K562 (cell line): ENCODE data around the gene SLC9C2. TPM values are rescaled to one million over a fixed set of nuclear protein-coding genes. Genes with fewer than 3 reads are reported as not detected.

Experiments used
- CAMTA2 ChIP-seq: fragments of 250-450 bp; sonication (Bioruptor Pico); conservative IDR thresholded peaks from 2 replicates; pipeline ENCODE4 v1.5.1; 2022
- CXXC5 ChIP-seq: fragments of 250-450 bp; sonication (Bioruptor Pico); IDR thresholded peaks from 2 replicates; pipeline ENCODE4 v1.8.0; 2022; ENCODE audit warnings: inconsistent platforms, mild to moderate bottlenecking, moderate library complexity
- ESRRB ChIP-seq: fragments of 250-450 bp; sonication (Bioruptor Pico); IDR thresholded peaks from 2 replicates; pipeline ENCODE4 v1.5.0; 2020; ENCODE audit warnings: mild to moderate bottlenecking, moderate library complexity, borderline replicate concordance
- EWSR1 ChIP-seq: fragments of 450-650 bp; IDR thresholded peaks from 2 replicates; pipeline ENCODE4 v1.6.1; 2018; ENCODE audit warnings: borderline replicate concordance, mild to moderate bottlenecking, low read depth, moderate library complexity; ENCODE audit not compliant: partially characterized antibody
- HEY1 ChIP-seq: fragments of 250-450 bp; sonication (Bioruptor Pico); IDR thresholded peaks from 2 replicates; pipeline ENCODE4 v1.5.0; 2020; ENCODE audit warnings: mild to moderate bottlenecking, moderate library complexity, borderline replicate concordance
- L3MBTL2 ChIP-seq: fragments of 450-650 bp; IDR thresholded peaks from 2 replicates; pipeline ENCODE4 v1.6.1; 2016; ENCODE audit warnings: mild to moderate bottlenecking, moderate library complexity
- MNT ChIP-seq, 2 experiments: fragments of 450-650 bp; conservative IDR thresholded peaks; 2 replicates each; pipeline ENCODE4 v1.6.1; 2017; ENCODE audit warnings: mild to moderate bottlenecking in 2 of 2, moderate library complexity in 2 of 2
- NFIX ChIP-seq: fragments of 250-450 bp; sonication (Bioruptor Pico); IDR thresholded peaks from 2 replicates; pipeline ENCODE4 v1.4.0; 2020; ENCODE audit warnings: low read depth, mild to moderate bottlenecking, moderate library complexity
- NFXL1 ChIP-seq: fragments of 450-650 bp; formaldehyde crosslinking; IDR thresholded peaks from 2 replicates; pipeline ENCODE4 v1.4.0; 2021; ENCODE audit warnings: mild to moderate bottlenecking
- NUFIP1 ChIP-seq: fragments of 450-650 bp; IDR thresholded peaks from 2 replicates; pipeline ENCODE4 v1.6.1; 2018; ENCODE audit not compliant: partially characterized antibody
- RB1 ChIP-seq: fragments of 450-650 bp; IDR thresholded peaks from 2 replicates; pipeline ENCODE4 v1.6.1; 2017; ENCODE audit warnings: low read depth, mild to moderate bottlenecking
- RFX7 ChIP-seq: fragments of 250-450 bp; sonication (Bioruptor Pico); IDR thresholded peaks from 2 replicates; pipeline ENCODE4 v1.5.1; 2021; ENCODE audit warnings: mild to moderate bottlenecking
- SMARCA4 ChIP-seq: fragments of 450-650 bp; IDR thresholded peaks from 2 replicates; pipeline ENCODE4 v1.6.1; 2016
- SNRNP70 ChIP-seq: fragments of 200-400 bp; formaldehyde crosslinking; optimal IDR thresholded peaks from 2 replicates; pipeline ENCODE3; 2017; ENCODE audit warnings: low read depth, low read length
- STAT6 ChIP-seq: sonication (generic); formaldehyde crosslinking; IDR thresholded peaks from 2 replicates; pipeline ENCODE4 v1.8.1; 2023; ENCODE audit warnings: mild to moderate bottlenecking, missing genetic modification reagents
- TAF7 ChIP-seq: fragments of 450-650 bp; IDR thresholded peaks from 2 replicates; pipeline ENCODE4 v1.6.1; 2016; ENCODE audit warnings: missing genetic modification characterization, missing compliant biosample characterization
- ZFP91 ChIP-seq: sonication (generic); formaldehyde crosslinking; IDR thresholded peaks from 2 replicates; pipeline ENCODE4 v1.8.0; 2022; ENCODE audit warnings: mild to moderate bottlenecking, missing genetic modification reagents
- ZKSCAN3 ChIP-seq: fragments of 250-450 bp; sonication (Bioruptor Pico); IDR thresholded peaks from 2 replicates; pipeline ENCODE4 v1.4.0; 2020
- ZNF197 ChIP-seq: fragments of 200-800 bp; sonication (Bioruptor generic); IDR thresholded peaks from 2 replicates; pipeline ENCODE4 v1.6.1; 2016; ENCODE audit warnings: low read depth, missing genetic modification characterization, missing compliant biosample characterization
- ZNF263 ChIP-seq: sonication (generic); formaldehyde crosslinking; IDR thresholded peaks from 2 replicates; pipeline ENCODE4 v1.8.0; 2022; ENCODE audit warnings: mild to moderate bottlenecking, missing genetic modification reagents, borderline replicate concordance
- ZNF282 ChIP-seq: sonication (generic); formaldehyde crosslinking; IDR thresholded peaks from 2 replicates; pipeline ENCODE4 v1.8.1; 2023; ENCODE audit warnings: missing genetic modification reagents
- ZNF696 ChIP-seq: fragments of 250-450 bp; sonication (Bioruptor Pico); conservative IDR thresholded peaks from 2 replicates; pipeline ENCODE4 v1.4.0; 2020; ENCODE audit warnings: mild to moderate bottlenecking, moderate library complexity
- polyA plus RNA-seq, 8 experiments: library from polyadenylated mRNA; depleted of rRNA in 4 of 8; stranded (reverse) in 5 of 8; unstranded in 3 of 8; fragments of >200 nt; fragmentation: Nextera tagmentation in 2 of 8; fragmentation: Illumina TruSeq in 1 of 8; extraction: Ambion mirVana in 2 of 8; extraction: Trizol in 1 of 8; gene quantifications; 2 replicates each; pipeline versions ENCODE4 v1.2.1 to v1.2.3, GENCODE V29; 2011 to 2014; ENCODE audit warnings: inconsistent platforms in 1 of 8, missing spikeins in 1 of 8
- total RNA-seq, 7 experiments: library from RNA; depleted of rRNA in 6 of 7; stranded (reverse); fragments of >200 nt in 6 of 7; fragmentation: Illumina TruSeq in 2 of 7; extraction: Trizol in 2 of 7; gene quantifications; 2 replicates each; pipeline versions ENCODE4 v1.2.1 to v1.2.3, GENCODE V29; 2011 to 2021; ENCODE audit warnings: low replicate concordance in 1 of 7
- TF ChIP-seq, protein P1 (sequence below): fragments of 250-450 bp; sonication (Bioruptor Pico); IDR thresholded peaks from 2 replicates; pipeline ENCODE4 v1.8.0; 2021; ENCODE audit warnings: borderline replicate concordance, mild to moderate bottlenecking, moderate library complexity; ENCODE audit not compliant: poor library complexity, severe bottlenecking
- TF ChIP-seq, protein P2 (sequence below): sonication (generic); formaldehyde crosslinking; IDR thresholded peaks from 2 replicates; pipeline ENCODE4 v1.9.0; 2022; ENCODE audit warnings: mild to moderate bottlenecking, missing genetic modification reagents

The SLC9C2 gene
- total and polyA plus RNA-seq, 9 of the 15 experiments (the other 6 are each of a cell fraction or from before 2014, with no cell fraction given), result 0.11 to 0.22 (median 0.15) TPM; not detected in 5

DNA sequence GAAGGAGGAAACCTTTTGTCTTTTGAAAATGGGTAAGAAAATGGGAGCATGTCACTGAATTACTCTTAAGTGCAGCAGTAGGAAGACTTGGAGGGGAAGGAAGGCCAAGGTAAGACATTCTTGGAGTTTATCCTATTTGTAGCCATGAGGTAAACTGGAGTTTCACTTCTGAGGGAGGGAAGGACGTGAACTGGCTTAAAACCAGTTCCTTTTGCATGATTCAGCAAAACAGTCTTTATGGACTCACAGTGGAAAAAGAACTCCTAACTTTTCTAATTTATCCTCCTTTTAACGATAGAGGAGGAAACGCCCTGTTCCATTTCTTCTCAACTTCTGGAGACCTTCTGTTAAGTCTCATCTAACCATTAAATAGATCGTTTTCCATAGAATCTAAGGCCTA is 123.2 kb downstream of the SLC9C2 start (continued):
- TF ChIP-seq RFX7 (CRISPR knock-in tag) (0 out of 2 replicates have a peak, but pooled peaks have one; percentile 17), ZNF263 (CRISPR knock-in tag) (no peak), STAT6 (no peak), SNRNP70 (no peak), ZFP91 (CRISPR knock-in tag) (no peak), NFIX (CRISPR knock-in tag) (no peak), NUFIP1 (no peak), ZKSCAN3 (no peak), RB1 (no peak), L3MBTL2 (0 out of 2 replicates have a peak, but pooled peaks have one; percentile 16), CXXC5 (CRISPR knock-in tag) (0 out of 2 replicates have a peak, but pooled peaks have one; percentile 21), EWSR1 (no peak), SMARCA4 (peak; percentile 68), ZNF696 (CRISPR knock-in tag) (no peak), HEY1 (CRISPR knock-in tag) (no peak), ESRRB (no peak), ZNF197 (no peak), MNT (conservative IDR thresholded peaks at IDR 0.05) (no peak; a peak in 1 of 4 replicates), CAMTA2 (CRISPR knock-in tag) (no peak), TAF7 (no peak), NFXL1 (CRISPR knock-in tag) (no peak), ZNF282 (CRISPR knock-in tag) (no peak)
- TF ChIP-seq, protein P1, sequence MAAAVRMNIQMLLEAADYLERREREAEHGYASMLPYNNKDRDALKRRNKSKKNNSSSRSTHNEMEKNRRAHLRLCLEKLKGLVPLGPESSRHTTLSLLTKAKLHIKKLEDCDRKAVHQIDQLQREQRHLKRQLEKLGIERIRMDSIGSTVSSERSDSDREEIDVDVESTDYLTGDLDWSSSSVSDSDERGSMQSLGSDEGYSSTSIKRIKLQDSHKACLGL (CRISPR knock-in tag), result no peak
- TF ChIP-seq, protein P2, sequence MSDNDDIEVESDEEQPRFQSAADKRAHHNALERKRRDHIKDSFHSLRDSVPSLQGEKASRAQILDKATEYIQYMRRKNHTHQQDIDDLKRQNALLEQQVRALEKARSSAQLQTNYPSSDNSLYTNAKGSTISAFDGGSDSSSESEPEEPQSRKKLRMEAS (CRISPR knock-in tag), result no peak
